ENCODE measurements around the gene MAP3K7CL.

Gene MAP3K7CL

GRCh38 chr21:29205009-29205408 is 74.6 kb downstream of the MAP3K7CL start:
- no peak for DNase-seq

GRCh38 chr21:29205988-29206387 is 75.5 kb downstream of the MAP3K7CL start:
- no peak for DNase-seq

- no peak for DNase-seq
Measured at GRCh38 chr21:29206445-29206844, 76.0 kb downstream of the MAP3K7CL start.

GRCh38 chr21:29207201-29207600 is 76.8 kb downstream of the MAP3K7CL start:
- no peak for DNase-seq

- DNase-seq, result no peak
Measured at GRCh38 chr21:29208044-29208681, 77.7 kb downstream of the MAP3K7CL start.

- DNase-seq, result no peak
Measured at GRCh38 chr21:29208682-29209059, 78.2 kb downstream of the MAP3K7CL start.

- DNase-seq, result no peak
Measured at GRCh38 chr21:29209696-29210095, 79.3 kb downstream of the MAP3K7CL start.

GRCh38 chr21:29211205-29211604 is 80.8 kb downstream of the MAP3K7CL start:
- DNase-seq, result no peak

- no peak for DNase-seq
Measured at GRCh38 chr21:29212446-29212845, 82.0 kb downstream of the MAP3K7CL start.

GRCh38 chr21:29213513-29214385 is 83.3 kb downstream of the MAP3K7CL start:
- no peak for DNase-seq

GRCh38 chr21:29215709-29216108 is 85.3 kb downstream of the MAP3K7CL start:
- DNase-seq, result no peak

GRCh38 chr21:29217818-29218291 is 87.4 kb downstream of the MAP3K7CL start:
- DNase-seq, result no peak

GRCh38 chr21:29218749-29219148 is 88.3 kb downstream of the MAP3K7CL start:
- no peak for DNase-seq

GRCh38 chr21:29219165-29219770 is 88.8 kb downstream of the MAP3K7CL start:
- no peak for DNase-seq

- no peak for DNase-seq
Measured at GRCh38 chr21:29221253-29221744, 90.9 kb downstream of the MAP3K7CL start.

GRCh38 chr21:29224006-29224405 is 93.6 kb downstream of the MAP3K7CL start:
- DNase-seq, result no peak
